Posterior cingulate gyrus (tissue), 11 donors: ENCODE measurements around the gene KLHL40.
A peak's percentile ranks its signal among the peaks of the same experiment; 100 is the strongest.

Source experiments
- DNase-seq, 10 donors: peaks; one replicate each; pipeline versions ENCODE4 v3.0.0 to v3.0.0-alpha.2; 2020 to 2021; ENCODE audit warnings: mixed read lengths in 3 of 10
- intact Hi-C: fragments of 100-400 bp; cut with DNase I; formaldehyde crosslinking; loops from one replicate; pipeline ENCODE4 v1.15.1; 2023

Gene KLHL40, protein sequence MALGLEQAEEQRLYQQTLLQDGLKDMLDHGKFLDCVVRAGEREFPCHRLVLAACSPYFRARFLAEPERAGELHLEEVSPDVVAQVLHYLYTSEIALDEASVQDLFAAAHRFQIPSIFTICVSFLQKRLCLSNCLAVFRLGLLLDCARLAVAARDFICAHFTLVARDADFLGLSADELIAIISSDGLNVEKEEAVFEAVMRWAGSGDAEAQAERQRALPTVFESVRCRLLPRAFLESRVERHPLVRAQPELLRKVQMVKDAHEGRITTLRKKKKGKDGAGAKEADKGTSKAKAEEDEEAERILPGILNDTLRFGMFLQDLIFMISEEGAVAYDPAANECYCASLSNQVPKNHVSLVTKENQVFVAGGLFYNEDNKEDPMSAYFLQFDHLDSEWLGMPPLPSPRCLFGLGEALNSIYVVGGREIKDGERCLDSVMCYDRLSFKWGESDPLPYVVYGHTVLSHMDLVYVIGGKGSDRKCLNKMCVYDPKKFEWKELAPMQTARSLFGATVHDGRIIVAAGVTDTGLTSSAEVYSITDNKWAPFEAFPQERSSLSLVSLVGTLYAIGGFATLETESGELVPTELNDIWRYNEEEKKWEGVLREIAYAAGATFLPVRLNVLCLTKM

DNA sequence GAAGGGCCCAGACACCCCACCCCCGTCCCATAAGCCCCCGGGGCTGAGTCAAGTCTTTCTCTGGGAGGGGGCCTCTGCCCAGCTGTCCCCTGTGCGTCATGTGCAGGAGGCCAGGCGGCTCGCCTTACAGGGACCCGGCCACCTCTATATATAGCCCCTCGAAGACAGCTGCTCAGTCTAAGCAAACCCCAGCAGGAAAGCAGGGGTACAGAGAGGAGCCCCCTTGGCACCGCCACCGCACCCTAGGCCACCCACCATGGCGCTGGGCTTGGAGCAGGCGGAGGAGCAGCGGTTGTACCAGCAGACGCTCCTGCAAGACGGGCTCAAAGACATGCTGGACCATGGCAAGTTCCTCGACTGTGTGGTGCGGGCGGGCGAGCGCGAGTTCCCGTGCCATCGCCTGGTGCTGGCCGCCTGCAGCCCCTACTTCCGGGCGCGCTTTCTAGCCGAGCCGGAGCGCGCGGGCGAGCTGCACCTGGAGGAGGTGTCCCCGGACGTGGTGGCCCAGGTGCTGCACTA lies at the start of gene KLHL40:
Gene KLHL40 (plus strand): TSS at position 175 of the 519 bp plus-strand sequence. CDS start 82 bp downstream, at position 257.
- intact Hi-C loops: no loop called here
- peak in 3 of 10 donors; percentile 6 to 49 (median 7) for DNase-seq

DNA sequence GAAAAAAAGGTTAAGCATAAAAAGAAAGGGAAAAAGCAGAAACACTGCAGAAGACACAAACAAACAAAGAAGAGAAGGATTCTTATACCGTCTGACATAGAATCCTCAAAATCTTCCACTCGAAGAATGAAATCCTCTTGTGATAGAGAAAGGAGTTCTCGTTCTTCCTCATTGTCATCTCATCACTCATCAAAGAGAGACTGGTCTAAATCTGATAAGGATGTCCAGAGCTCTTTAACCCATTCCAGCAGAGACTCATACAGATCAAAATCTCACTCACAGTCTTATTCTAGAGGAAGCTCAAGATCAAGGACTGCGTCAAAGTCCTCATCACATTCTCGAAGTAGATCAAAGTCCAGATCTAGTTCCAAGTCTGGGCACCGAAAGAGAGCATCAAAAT lies 48.3 kb upstream of the KLHL40 start:
- intact Hi-C loops: no loop called here
- DNase-seq: no peak

DNA sequence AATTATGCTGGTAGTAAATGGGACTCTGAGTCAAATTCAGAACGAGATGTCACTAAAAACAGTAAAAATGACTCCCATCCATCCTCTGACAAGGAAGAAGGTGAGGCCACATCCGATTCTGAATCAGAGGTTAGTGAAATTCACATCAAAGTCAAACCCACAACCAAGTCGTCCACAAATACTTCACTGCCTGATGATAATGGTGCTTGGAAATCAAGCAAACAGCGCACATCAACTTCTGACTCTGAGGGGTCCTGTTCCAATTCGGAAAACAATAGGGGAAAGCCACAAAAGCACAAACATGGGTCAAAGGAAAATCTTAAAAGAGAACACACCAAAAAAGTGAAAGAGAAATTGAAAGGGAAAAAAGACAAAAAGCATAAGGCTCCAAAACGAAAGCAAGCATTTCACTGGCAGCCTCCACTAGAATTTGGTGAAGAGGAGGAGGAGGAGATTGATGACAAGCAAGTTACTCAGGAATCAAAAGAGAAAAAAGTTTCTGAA lies 46.9 kb upstream of the KLHL40 start:
- intact Hi-C loops: no loop called here
- DNase-seq: no peak

DNA sequence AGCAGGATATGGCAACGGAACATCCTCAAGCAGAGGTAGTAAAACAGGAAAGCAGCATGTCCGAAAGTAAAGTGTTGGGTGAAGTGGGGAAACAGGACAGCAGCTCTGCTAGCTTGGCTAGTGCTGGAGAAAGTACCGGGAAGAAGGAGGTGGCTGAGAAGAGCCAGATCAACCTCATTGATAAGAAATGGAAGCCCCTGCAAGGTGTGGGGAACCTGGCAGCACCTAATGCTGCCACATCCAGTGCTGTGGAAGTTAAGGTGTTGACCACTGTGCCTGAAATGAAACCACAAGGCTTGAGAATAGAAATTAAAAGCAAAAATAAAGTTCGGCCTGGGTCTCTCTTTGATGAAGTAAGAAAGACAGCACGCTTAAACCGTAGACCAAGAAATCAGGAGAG lies 46.1 kb upstream of the KLHL40 start:
- intact Hi-C loops: no loop called here
- DNase-seq: no peak

DNA sequence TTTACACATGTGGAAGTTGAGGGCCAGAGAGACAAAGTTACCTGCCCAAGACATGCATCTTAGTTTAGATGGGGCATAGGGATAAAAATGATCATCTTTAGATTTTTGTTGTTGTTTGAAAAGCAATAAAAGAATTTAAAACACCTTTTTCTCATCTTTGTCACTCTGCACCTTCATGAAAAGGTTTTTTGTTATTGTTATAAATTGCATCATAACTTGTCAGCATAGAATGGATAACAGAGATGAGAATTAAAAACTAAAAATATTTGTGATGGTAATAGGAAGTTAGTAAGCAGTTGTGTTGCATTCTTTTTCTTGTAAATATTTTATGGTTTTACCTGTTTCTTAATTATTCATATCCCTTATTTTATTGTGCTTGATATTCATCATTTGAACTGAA lies 45.2 kb upstream of the KLHL40 start:
- DNase-seq: no peak
- intact Hi-C loops: no loop called here

DNA sequence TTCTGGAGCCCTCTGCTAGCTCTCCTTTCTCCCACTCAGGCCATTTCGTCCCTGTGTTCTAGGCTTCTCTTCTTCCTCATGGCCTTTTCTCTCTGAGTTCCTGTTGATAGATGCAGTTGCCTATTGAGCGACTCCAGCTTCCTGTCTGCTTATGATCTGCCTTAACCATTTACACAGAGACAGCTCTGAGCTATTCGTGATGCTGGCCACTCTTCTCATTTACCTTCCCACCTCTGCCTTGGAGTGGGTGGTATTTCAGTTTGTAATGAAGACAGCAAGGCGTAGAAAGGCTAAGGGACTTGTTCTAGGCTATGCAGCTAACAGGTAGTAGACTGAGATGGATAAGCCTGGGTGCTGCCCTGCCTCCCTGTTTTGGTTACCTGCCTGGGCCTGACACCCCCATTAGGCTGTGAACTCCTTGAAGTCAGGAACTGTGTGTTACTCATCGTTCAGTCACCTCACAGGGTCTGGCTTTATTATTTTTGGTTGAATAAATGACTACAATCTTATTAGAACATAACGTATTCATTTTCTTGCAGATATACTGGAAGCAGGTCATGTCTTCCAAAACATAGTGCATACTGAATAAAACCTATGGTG lies 44.5 kb upstream of the KLHL40 start:
- intact Hi-C loops: no loop called here
- peak in 1 of 10 donors; percentile 43 for DNase-seq

DNA sequence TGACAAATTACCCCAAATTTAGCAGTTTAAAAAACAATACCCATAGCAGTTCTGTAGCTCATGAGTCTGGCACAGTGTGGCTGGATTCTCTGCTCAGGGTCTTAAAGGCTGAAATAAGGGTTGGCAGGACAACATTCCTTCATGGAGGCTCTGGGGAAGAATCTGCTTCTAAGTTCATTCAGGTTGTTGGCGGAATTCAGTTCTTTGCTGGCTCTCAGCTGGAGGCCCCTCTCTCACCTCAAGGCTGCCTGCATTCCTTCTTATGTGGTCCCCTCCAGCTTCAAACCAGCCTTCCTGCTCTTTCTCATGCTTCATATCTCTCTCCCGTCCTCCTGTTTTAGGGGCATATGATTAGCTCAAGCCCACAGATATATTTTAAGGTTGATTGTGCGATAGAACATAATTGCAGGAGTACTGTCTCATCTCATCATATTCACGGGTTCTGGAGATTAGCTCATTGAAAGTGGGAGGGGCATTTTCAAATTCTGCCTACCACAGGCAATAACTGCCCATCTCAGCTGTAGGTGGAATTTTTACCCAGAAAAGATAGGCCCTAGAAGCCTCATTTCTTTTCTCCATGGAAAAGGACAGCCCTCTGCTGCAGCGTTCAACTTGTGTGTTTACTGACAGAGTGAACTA lies 37.4 kb upstream of the KLHL40 start:
- intact Hi-C loops: no loop called here

DNA sequence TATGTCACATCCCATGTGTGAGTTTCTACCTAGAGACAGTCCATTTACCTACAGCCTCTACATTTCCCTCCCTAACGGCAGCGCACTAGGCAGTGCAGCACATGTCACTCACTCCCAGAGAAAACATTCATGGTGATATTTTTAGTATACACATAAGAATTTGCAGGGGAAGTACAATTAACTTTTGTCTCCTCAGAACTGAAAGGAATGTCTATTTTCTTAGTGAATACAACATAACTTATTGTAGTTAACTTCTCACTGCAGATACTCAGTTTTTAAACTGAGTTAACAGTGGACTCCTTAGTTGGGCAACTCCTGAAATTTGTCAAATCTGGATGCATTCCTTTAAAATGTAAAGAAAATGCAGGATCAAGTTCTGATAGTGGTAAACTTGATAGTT lies 36.3 kb upstream of the KLHL40 start:
- intact Hi-C loops: no loop called here
- no peak for DNase-seq

More for the DNA sequence above, 37.4 kb upstream of the KLHL40 start:
- DNase-seq: no peak

DNA sequence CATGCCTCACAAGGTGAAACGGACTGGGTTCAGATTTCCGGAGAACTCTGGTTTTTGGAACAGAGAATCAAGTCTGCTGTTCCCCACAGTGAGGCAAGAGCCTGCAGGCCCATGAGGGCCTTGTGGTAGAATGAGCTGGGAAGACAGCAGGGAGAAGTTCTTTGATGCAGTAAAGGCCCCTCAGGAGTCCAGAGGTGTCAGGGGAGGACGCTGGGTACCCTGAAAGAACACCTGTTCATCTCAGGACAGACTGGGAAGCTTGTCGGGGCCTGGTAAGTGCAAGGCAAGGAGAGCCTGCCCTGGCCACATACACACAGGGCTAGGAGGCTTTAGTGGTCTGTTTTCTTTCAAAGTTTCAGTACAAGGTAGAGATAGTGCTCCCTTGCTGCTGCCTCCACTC lies 35.6 kb upstream of the KLHL40 start:
- intact Hi-C loops: loop anchor here (5.0 kb wide), 1 partner anchor 47 kb away; the partner anchor contains the start of gene NKTR
- no peak for DNase-seq

DNA sequence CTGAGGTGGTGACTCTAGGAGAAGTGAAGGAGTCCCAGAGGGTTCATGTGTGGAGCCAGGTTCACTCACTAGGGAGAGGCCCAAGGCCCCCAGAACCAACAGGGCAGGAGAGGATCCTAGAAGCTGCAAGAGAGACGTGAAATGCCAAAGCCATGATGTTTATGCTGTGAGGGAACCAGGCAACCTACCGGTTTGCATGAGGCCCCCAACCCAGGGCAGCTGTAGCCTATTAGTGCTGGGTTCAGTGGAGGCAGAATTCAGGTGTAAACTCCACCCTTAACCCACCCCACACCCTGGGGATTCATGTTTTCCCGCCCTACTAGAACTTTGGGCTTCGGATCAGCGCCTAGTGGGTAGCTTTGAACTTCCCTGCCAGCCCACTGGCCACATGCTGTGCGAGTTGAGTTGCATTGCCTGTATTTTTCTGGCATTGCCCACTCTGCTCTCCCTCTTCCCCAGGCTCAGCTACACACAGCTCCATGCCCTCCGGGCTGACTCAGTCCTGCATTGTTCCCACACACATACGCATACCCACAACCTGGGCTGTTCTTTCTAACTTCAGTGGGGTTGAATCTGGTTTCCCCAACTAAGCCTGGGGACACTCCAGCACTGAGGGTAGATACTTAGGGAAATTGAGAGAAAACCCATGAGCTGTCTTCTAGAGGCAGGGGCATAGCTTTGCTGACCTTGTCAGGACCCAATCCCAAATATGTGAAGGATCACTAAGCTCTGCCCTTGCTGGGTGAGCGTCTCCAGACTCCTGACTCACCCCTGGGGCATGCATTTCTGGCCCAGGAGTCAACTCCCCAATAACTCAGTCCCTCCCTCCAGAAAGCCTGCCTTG lies 33.9 kb upstream of the KLHL40 start:
- DNase-seq: peak in 2 of 10 donors; percentile 21 to 60
- intact Hi-C loops: loop anchor here (5.0 kb wide), 1 partner anchor 49 kb away; the partner anchor contains the start of gene NKTR

DNA sequence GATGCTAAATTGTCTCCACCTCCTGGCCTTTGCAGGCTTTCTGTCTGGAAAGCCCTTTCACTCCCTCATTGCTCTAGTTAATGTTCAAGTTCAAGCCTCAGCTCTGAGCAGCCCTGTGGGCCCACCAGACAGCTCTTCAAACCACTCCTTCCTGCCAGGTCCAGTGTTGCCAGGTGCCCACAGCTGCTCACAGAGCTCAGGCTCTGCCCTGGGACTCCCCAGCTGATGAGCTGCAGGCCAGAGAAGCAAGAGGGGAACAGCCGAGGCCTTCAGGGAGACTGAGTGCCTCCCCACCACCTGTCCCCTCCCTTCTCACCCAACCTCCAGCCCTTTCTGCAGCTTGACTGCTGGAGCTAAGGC lies 33.1 kb upstream of the KLHL40 start:
- no peak for DNase-seq
- intact Hi-C loops: loop anchor here (5.0 kb wide), 1 partner anchor 50 kb away; the partner anchor contains the start of gene NKTR

DNA sequence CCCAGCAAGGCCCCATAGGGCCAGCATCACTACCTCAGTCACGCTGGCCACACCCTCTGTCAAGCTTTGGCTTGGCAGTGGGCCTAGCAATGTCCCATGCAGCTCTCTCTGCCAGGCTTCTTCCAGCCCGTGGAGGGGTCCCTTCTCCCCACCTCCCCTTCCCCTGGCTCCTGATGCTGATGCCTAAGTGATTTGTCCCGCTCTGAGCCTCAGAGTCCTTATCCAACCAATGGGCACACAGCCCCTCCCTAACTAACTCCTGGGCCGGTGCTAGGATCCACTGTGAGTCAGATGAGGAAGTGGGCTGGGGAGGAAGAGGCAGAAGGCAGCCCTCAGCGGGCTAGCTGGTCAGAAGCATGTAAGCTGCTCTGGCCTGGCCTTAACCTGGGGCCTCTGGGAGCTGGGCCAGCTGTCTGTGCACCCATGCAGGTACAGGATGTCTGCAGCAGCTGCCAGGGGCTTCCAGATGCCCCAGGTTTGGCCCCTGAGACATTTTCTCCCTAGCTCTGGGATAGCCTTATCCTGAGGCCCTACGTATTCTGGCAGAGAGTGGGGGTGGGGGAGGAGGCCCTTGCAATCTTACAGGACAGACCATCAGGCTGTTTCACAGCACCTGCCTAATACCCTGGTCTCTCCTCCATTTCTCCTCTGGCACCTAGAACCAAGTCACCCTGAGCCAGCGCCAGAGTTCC lies 32.6 kb upstream of the KLHL40 start:
- peak in 4 of 10 donors; percentile 50 to 93 (median 82) for DNase-seq
- intact Hi-C loops: loop anchor here (5.0 kb wide), 1 partner anchor 50 kb away; the partner anchor contains the start of gene NKTR

DNA sequence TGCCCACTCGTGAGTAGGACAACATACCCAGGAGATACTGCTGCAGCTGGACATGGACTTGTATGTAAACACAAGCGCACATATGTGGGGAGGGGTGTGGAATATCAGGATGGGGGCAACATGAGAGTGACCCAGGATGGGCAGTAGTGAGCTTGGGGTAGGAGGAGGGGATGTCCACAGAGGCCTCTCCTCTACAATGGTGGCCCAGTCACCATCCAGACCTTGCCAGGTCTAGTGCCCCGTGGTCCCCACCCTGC lies 32.1 kb upstream of the KLHL40 start:
- intact Hi-C loops: loop anchor here (5.0 kb wide), 1 partner anchor 51 kb away; the partner anchor contains the start of gene NKTR
- no peak for DNase-seq

DNA sequence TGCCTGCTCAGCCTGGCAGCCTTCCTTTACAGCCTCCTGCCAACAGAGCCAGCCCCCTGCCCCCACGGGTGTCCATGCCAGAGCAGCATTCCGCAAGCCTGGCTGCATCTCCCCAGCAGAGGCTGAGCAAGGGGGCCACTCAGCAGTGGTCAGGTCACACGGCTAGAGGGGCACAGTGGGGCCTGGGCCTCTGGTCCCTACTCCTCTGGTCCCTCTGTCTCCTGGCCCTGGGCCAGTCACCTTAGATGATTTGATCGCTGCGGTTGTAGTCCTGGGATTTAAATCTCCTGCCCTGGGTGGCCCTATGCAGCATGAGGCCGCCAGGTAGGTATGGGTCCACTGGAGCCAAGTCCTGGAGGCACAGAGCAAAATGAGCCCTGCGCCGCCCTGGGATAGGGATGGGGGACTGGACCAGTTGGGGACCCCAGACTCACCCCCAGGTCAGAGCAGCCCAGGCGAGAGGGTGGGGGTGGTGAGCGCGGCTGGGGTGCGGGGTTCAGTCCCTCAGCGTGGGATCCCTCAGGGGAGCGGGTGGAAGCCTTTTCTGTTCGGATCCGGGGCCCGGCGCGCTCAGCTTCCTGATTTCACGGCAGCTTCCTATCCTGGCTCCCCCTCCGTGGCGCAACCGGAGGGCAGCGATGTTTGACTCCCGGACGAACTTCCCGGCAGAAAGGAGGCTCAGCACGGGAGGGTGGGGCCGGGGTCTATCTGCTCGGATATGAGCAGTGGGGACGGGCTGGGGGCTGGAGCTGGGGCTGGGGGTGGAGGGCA lies 31.6 kb upstream of the KLHL40 start, which contains the start of gene ZBTB47:
Gene ZBTB47 (plus strand): TSS at position 138 of the 771 bp plus-strand sequence. CDS start 4,659 bp downstream, outside the sequence.
- peak in 4 of 10 donors; percentile 58 to 93 (median 88) for DNase-seq
- intact Hi-C loops: loop anchor here (5.0 kb wide), 1 partner anchor 51 kb away; the partner anchor contains the start of gene NKTR

DNA sequence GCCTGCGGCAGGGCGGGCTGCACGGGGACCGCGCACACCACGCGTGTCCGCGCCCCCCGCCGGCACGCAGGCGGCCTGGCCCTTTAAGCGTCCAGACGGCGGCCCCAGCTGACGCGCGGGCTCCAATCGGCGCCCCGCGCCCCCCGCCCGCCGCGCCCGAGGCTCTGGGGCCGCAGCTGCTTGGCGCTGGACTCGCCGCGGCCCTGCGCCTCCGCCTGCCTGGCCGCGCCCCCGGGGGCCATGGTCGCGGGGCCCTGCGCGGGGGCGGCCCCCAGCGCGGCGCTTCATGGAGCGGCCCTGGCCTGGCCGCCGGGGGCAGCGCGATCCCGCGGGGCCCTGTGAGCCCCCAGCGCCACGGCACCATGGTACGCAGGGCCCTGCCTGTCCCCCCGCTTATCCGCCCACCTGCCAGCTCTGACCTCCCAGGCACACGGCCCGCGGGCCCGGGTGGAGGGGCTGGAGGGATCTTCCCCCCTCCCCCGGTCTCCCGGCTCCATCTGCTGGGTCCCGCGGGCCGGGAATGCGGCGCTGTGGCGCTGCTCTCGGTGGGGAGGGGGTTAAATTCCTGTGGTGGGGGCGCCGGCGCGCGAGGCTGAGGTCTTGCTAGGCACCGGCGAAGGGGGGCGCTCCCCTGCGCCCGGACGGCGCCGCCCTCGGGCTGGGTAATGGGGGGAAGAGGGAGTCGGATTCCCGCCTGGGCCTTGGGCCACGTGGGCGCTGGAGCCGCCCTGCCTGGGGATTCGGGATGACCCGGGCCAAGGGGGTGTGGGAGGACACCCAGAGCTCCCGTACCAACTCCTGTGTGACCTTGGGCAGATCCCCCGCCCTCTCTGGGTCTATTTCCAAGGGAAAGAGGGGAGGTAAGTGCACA lies 30.8 kb upstream of the KLHL40 start:
- intact Hi-C loops: loop anchor here (5.0 kb wide), 1 partner anchor 52 kb away; the partner anchor contains the start of gene NKTR

DNA sequence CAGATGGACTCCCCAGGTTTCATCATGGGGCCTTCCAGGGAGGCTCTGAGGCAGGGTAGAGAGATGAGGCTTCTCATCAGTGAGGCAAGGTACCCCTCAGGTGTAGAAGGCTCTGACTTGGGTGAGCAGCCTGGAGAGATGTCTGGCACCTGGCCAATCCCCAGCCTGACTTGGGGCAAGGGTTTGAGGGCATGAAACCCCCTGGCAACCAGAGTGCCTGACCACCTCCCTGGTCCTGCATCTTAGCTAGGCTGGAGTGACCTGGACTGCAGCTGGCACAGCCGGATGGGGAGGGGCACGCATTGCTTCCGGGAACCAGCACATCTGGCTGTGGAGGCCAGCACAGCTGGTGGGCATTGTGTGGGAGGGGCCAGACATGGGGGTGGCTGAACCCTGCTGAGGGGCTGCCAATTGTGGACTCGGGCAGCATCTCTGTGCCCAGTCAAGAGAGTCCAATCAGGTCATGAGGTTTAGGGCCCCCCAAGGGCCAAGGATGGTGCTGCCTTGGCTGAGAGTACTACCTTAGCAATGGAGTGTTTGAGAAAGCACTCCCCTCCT lies 29.9 kb upstream of the KLHL40 start:
- peak in 5 of 10 donors; percentile 51 to 93 (median 74) for DNase-seq
- intact Hi-C loops: no loop called here

More for the DNA sequence above, 30.8 kb upstream of the KLHL40 start:
- peak in 6 of 10 donors; percentile 65 to 97 (median 87) for DNase-seq
